ENCODE measurements around the gene ABCG1. TPM values are rescaled to one million over a fixed set of nuclear protein-coding genes. Genes with fewer than 3 reads are reported as not detected.

Gene ABCG1
- total and polyA plus RNA-seq, 12 donors, result 5.5 to 26.2 (median 14.6) TPM

GRCh38 chr21:42234041-42234440, 15.1 kb downstream of the ABCG1 start:
- Histone ChIP-seq H3K4me1 (peaks cover 51 to 99% (median 95%) of the 10 kb centered on the region in 9 donors), H3K27ac (peak overlapping the region; percentile 67 to 93 (median 88)), H3K36me3 (no peaks in the 10 kb centered on the region), H3K4me3 (peak overlapping the region in 9 of 10 donors; percentile 42 to 69 (median 56)), H3K9me3 (no peaks in the 10 kb centered on the region), H3K27me3 (no peaks in the 10 kb centered on the region)
- intact Hi-C loops (cut with DNase I), result no loop called here
- DNase-seq (no peak), ATAC-seq (peak in 2 of 8 donors; percentile 10 to 21)
- TF ChIP-seq, protein P1, sequence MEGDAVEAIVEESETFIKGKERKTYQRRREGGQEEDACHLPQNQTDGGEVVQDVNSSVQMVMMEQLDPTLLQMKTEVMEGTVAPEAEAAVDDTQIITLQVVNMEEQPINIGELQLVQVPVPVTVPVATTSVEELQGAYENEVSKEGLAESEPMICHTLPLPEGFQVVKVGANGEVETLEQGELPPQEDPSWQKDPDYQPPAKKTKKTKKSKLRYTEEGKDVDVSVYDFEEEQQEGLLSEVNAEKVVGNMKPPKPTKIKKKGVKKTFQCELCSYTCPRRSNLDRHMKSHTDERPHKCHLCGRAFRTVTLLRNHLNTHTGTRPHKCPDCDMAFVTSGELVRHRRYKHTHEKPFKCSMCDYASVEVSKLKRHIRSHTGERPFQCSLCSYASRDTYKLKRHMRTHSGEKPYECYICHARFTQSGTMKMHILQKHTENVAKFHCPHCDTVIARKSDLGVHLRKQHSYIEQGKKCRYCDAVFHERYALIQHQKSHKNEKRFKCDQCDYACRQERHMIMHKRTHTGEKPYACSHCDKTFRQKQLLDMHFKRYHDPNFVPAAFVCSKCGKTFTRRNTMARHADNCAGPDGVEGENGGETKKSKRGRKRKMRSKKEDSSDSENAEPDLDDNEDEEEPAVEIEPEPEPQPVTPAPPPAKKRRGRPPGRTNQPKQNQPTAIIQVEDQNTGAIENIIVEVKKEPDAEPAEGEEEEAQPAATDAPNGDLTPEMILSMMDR (IDR thresholded peaks at IDR 0.05), result no peak
- 36 to 42% methylated on average over 8 of the region's 8 CpGs for WGBS, 2 donors

DNA sequence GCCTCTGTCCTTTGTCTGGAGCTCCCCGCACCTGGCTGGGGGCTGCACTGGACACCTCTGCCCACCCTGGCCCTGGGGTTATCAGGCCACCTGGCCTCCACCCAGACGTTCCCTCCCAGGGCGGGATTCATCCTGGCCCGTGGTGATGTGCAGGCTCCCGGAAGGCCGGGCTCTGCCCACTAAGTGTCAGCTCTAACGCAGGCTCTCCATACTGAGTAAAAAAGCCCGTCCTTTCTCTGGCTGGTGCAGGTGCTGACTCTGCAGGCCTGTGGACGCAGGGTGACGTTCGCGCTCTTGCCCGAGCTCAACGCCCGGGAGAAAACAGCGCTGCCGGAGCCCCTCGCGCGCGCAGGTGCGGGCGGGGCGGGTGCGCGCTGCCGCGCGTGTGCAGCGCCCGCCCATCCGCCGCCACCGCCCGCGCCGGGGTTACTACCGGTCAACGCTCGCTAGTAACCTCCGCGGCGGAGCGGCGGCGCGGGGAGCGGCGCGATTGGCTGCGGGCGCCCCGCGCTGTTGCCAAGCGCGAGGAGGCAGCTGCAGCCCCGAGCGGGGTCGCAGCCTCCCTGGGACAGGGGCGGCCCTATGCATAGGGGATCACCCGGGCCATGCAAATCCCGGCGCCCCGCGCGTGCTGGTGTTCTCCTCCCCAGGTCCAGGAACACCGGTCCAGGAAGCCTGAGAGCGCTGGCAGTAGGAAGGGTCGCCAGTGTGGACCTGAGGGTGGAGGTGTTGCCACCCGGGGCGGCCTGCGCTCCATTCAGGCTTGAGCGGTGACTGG, 15.7 kb downstream of the ABCG1 start:
- ATAC-seq (peak; percentile 57 to 78 (median 67)), DNase-seq (peak; percentile 66 to 82)
- TF ChIP-seq, protein P1 (IDR thresholded peaks at IDR 0.05), result no peak
- intact Hi-C loops (cut with DNase I), result loop anchor here in 1 of 10 donors (5.0 kb wide), 1 partner anchor 67 kb away; no protein-coding TSS in a partner anchor
- no peaks in the 10 kb centered on the region for H3K9me3 ChIP-seq
- peak overlapping the region in 9 of 10 donors; percentile 42 to 69 (median 56) for H3K4me3 ChIP-seq
- H3K36me3 ChIP-seq, result no peaks in the 10 kb centered on the region
- peak overlapping the region; percentile 67 to 93 (median 88) for H3K27ac ChIP-seq
- WGBS, 2 donors, result 2% methylated on average over 61 to 73 of the region's 73 CpGs
- peaks cover 51 to 97% (median 90%) of the 10 kb centered on the region in 9 donors for H3K4me1 ChIP-seq
- no peaks in the 10 kb centered on the region for H3K27me3 ChIP-seq

DNA sequence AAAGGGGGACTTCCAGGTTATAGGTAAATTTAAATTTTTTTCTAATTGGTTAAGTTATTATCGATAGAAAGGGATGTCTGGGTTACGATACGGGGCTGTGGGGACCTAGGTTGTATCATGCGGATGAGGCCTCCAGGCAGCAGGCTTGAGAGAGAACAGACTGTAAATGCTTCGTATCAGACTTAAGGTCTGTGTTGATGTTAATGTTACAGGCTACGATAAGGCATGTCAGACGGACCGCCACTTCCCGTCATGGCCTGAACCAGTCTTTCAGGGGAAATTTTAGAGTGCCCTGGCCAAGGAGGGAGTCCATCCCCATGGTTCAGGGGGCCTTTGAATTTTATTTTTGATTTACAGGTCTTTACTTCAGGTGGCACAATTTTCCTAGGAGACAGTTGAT, 16.7 kb downstream of the ABCG1 start:
- Histone ChIP-seq H3K4me1 (peaks cover 45 to 88% (median 82%) of the 10 kb centered on the region in 9 donors), H3K27ac (peak overlapping the region; percentile 67 to 93 (median 88)), H3K9me3 (no peaks in the 10 kb centered on the region), H3K27me3 (no peaks in the 10 kb centered on the region), H3K36me3 (no peaks in the 10 kb centered on the region), H3K4me3 (peak overlapping the region in 6 of 10 donors; percentile 54 to 69 (median 59))
- intact Hi-C loops (cut with DNase I), result loop anchor here in 1 of 10 donors (5.0 kb wide), 1 partner anchor 68 kb away; no protein-coding TSS in a partner anchor
- DNase-seq (no peak), ATAC-seq (peak in 1 of 8 donors; percentile 5)
- TF ChIP-seq, protein P1 (IDR thresholded peaks at IDR 0.05), result no peak
- 28 to 37% methylated on average over 9 of the region's 9 CpGs for WGBS, 2 donors

- Histone ChIP-seq H3K9me3 (no peaks in the 10 kb centered on the region), H3K4me3 (no peak overlapping the region), H3K27ac (peak overlapping the region; percentile 14 to 93 (median 88)), H3K27me3 (no peaks in the 10 kb centered on the region), H3K36me3 (no peaks in the 10 kb centered on the region), H3K4me1 (peaks cover 42 to 83% (median 78%) of the 10 kb centered on the region in 9 donors)
- DNase-seq, result peak; percentile 59 to 69
- intact Hi-C loops (cut with DNase I), result loop anchor here in 1 of 10 donors (5.0 kb wide), 1 partner anchor 69 kb away; no protein-coding TSS in a partner anchor
- TF ChIP-seq, protein P1 (IDR thresholded peaks at IDR 0.05), result no peak
- peak in 7 of 8 donors; percentile 12 to 41 (median 30) for ATAC-seq
- WGBS, 2 donors, result 20 to 31% methylated on average over 10 of the region's 10 CpGs
Measured at GRCh38 chr21:42236014-42236413, 17.1 kb downstream of the ABCG1 start.

All from heart right ventricle (tissue), 16 donors.